Liver (tissue), 9 donors: ENCODE data around the gene UBTD2. TPM values are rescaled to one million over a fixed set of nuclear protein-coding genes. Genes with fewer than 3 reads are reported as not detected.

Experiments
- DNase-seq: peaks from one replicate; pipeline ENCODE4 v3.0.0-alpha.2; 2017; ENCODE audit warnings: low spot score
- H3K27ac ChIP-seq, 2 donors: one replicate each; pipeline ENCODE4 v1.7.0; 2013; ENCODE audit warnings: inconsistent platforms in 2 of 2, low read length in 2 of 2, control low read depth in 1 of 2, low read depth in 1 of 2, mild to moderate bottlenecking in 1 of 2
- H3K27me3 ChIP-seq, 4 donors: one replicate each; pipeline versions ENCODE4 v1.6.1 to v1.7.0; 2013; ENCODE audit warnings: low read length in 3 of 4, inconsistent platforms in 1 of 4, mild to moderate bottlenecking in 1 of 4, moderate library complexity in 1 of 4; ENCODE audit not compliant: control insufficient read depth in 4 of 4, insufficient read depth in 4 of 4
- H3K36me3 ChIP-seq, 4 donors: one replicate each; pipeline versions ENCODE4 v1.6.1 to v1.7.0; 2013; ENCODE audit warnings: low read length in 3 of 4, mild to moderate bottlenecking in 3 of 4, low read depth in 1 of 4, moderate library complexity in 1 of 4; ENCODE audit not compliant: control insufficient read depth in 4 of 4, insufficient read depth in 3 of 4
- H3K4me1 ChIP-seq, 4 donors: one replicate each; pipeline versions ENCODE4 v1.6.1 to v1.7.0; 2013; ENCODE audit warnings: low read length in 3 of 4, mild to moderate bottlenecking in 3 of 4, moderate library complexity in 1 of 4; ENCODE audit not compliant: control insufficient read depth in 4 of 4, insufficient read depth in 4 of 4
- H3K4me3 ChIP-seq, 3 donors: one replicate each; pipeline versions ENCODE4 v1.6.1 to v1.7.0; 2013; ENCODE audit warnings: low read length in 3 of 3, control low read depth in 1 of 3, low read depth in 1 of 3, mild to moderate bottlenecking in 1 of 3
- H3K9ac ChIP-seq, 2 donors: one replicate each; pipeline ENCODE4 v1.7.0; 2013; ENCODE audit warnings: low read length in 2 of 2, mild to moderate bottlenecking in 2 of 2, moderate library complexity in 2 of 2, control low read depth in 1 of 2, low read depth in 1 of 2
- H3K9me3 ChIP-seq, 4 donors: one replicate each; pipeline versions ENCODE4 v1.6.1 to v1.7.0; 2013; ENCODE audit warnings: low read length in 3 of 4; ENCODE audit not compliant: control insufficient read depth in 4 of 4
- FOXA1 ChIP-seq: IDR thresholded peaks from 2 replicates; pipeline ENCODE4 v1.6.1; 2016; ENCODE audit warnings: antibody characterized with exemption
- HNF4A ChIP-seq, 2 donors: conservative IDR thresholded peaks; 2 replicates each; pipeline ENCODE4 v1.6.1; 2016; ENCODE audit warnings: antibody characterized with exemption in 2 of 2, mild to moderate bottlenecking in 2 of 2
- JUND ChIP-seq, 2 donors: IDR thresholded peaks; 2 replicates each; pipeline ENCODE4 v1.6.1; 2016; ENCODE audit warnings: antibody characterized with exemption in 2 of 2
- RAD21 ChIP-seq, 2 donors: IDR thresholded peaks; 2 replicates each; pipeline ENCODE4 v1.6.1; 2016; ENCODE audit warnings: antibody characterized with exemption in 2 of 2, mild to moderate bottlenecking in 2 of 2
- RXRA ChIP-seq, 2 donors: IDR thresholded peaks; 2 replicates each; pipeline ENCODE4 v1.6.1; 2017 to 2018; ENCODE audit warnings: antibody characterized with exemption in 2 of 2, mild to moderate bottlenecking in 1 of 2
- TAF1 ChIP-seq: conservative IDR thresholded peaks from 2 replicates; pipeline ENCODE4 v1.6.1; 2016; ENCODE audit warnings: antibody characterized with exemption, mild to moderate bottlenecking
- YY1 ChIP-seq: IDR thresholded peaks from 2 replicates; pipeline ENCODE4 v1.6.1; 2016; ENCODE audit warnings: antibody characterized with exemption, mild to moderate bottlenecking
- WGBS: extraction: QIAGEN DNeasy Blood & Tissue Kit; methylation state at CpG from one replicate; pipeline ENCODE4 v1.1.7; 2013; 5-methylcytosine and 5-hydroxymethylcytosine counted together
- polyA plus RNA-seq, 2 donors: library from polyadenylated mRNA; stranded (reverse) in 1 of 2; unstranded in 1 of 2; fragments of 200-250 nt in 1 of 2; fragments of >200 nt in 1 of 2; fragmentation: Nextera tagmentation in 1 of 2; extraction: Ambion mirVana in 1 of 2; gene quantifications; one replicate each; pipeline versions ENCODE4 v1.2.1 to v1.2.3, GENCODE V29; 2013 to 2015
- total RNA-seq, 2 donors: library from RNA; depleted of rRNA; stranded (reverse); fragments of >200 nt; gene quantifications; one replicate each; pipeline ENCODE4 v1.2.3, GENCODE V29; 2014
- TF ChIP-seq, protein P1 (sequence below): IDR thresholded peaks from 2 replicates; pipeline ENCODE4 v1.6.1; 2016; ENCODE audit warnings: antibody characterized with exemption
- TF ChIP-seq, protein P2 (sequence below): IDR thresholded peaks from 2 replicates; pipeline ENCODE4 v1.6.1; 2016; ENCODE audit warnings: antibody characterized with exemption
- TF ChIP-seq, protein P3 (sequence below): IDR thresholded peaks from 2 replicates; pipeline ENCODE4 v1.6.1; 2016; ENCODE audit warnings: antibody characterized with exemption, mild to moderate bottlenecking
- donor health status: healthy.
- donor health status: healthy.
- donor health status: healthy.
- donor health status: healthy.
- donor health status: healthy.

The UBTD2 gene
- total and polyA plus RNA-seq, 4 donors: 4.4 to 8.3 (median 6.6) TPM

DNA sequence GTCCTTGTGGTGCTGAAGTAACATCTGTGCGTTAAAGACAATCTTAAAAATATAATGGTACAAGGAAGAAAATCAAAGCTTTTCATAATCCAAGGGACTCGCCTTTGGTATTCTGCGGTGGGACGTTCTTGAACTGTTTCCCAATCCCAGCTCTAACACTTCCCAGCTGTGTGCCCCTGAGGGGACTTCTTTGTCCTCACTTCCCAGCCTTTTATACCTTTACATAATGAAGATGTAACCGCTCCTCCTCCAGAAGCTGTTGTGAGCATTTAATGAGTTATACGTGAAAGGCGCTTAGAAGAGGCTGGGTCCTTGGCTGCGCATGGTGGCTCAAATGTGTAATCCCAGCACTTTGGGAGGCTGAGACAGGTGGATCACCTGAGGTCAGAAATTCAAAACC lies 112.4 kb downstream of the UBTD2 start:
- H3K27ac ChIP-seq: no peak overlapping the region
- no peak overlapping the region for H3K4me3 ChIP-seq
- TF ChIP-seq FOXA1 (no peak), JUND (IDR thresholded peaks at IDR 0.05) (no peak), RXRA (IDR thresholded peaks at IDR 0.05) (no peak), HNF4A (conservative IDR thresholded peaks at IDR 0.05) (no peak)
- TF ChIP-seq, protein P1, sequence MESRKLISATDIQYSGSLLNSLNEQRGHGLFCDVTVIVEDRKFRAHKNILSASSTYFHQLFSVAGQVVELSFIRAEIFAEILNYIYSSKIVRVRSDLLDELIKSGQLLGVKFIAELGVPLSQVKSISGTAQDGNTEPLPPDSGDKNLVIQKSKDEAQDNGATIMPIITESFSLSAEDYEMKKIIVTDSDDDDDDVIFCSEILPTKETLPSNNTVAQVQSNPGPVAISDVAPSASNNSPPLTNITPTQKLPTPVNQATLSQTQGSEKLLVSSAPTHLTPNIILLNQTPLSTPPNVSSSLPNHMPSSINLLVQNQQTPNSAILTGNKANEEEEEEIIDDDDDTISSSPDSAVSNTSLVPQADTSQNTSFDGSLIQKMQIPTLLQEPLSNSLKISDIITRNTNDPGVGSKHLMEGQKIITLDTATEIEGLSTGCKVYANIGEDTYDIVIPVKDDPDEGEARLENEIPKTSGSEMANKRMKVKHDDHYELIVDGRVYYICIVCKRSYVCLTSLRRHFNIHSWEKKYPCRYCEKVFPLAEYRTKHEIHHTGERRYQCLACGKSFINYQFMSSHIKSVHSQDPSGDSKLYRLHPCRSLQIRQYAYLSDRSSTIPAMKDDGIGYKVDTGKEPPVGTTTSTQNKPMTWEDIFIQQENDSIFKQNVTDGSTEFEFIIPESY: no peak
- TF ChIP-seq, protein P2, sequence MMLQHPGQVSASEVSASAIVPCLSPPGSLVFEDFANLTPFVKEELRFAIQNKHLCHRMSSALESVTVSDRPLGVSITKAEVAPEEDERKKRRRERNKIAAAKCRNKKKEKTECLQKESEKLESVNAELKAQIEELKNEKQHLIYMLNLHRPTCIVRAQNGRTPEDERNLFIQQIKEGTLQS: no peak
- TF ChIP-seq, protein P3, sequence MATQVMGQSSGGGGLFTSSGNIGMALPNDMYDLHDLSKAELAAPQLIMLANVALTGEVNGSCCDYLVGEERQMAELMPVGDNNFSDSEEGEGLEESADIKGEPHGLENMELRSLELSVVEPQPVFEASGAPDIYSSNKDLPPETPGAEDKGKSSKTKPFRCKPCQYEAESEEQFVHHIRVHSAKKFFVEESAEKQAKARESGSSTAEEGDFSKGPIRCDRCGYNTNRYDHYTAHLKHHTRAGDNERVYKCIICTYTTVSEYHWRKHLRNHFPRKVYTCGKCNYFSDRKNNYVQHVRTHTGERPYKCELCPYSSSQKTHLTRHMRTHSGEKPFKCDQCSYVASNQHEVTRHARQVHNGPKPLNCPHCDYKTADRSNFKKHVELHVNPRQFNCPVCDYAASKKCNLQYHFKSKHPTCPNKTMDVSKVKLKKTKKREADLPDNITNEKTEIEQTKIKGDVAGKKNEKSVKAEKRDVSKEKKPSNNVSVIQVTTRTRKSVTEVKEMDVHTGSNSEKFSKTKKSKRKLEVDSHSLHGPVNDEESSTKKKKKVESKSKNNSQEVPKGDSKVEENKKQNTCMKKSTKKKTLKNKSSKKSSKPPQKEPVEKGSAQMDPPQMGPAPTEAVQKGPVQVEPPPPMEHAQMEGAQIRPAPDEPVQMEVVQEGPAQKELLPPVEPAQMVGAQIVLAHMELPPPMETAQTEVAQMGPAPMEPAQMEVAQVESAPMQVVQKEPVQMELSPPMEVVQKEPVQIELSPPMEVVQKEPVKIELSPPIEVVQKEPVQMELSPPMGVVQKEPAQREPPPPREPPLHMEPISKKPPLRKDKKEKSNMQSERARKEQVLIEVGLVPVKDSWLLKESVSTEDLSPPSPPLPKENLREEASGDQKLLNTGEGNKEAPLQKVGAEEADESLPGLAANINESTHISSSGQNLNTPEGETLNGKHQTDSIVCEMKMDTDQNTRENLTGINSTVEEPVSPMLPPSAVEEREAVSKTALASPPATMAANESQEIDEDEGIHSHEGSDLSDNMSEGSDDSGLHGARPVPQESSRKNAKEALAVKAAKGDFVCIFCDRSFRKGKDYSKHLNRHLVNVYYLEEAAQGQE: no peak
- no peaks in the 10 kb centered on the region for H3K27me3 ChIP-seq
- DNase-seq: no peak
- H3K9me3 ChIP-seq: no peaks in the 10 kb centered on the region
- H3K4me1 ChIP-seq: peaks cover 0 to 5% (median 2%) of the 10 kb centered on the region in 4 donors
- no peak overlapping the region for H3K9ac ChIP-seq
- WGBS: 91% methylated on average over 8 of the region's 8 CpGs
- H3K36me3 ChIP-seq: no peaks in the 10 kb centered on the region

DNA sequence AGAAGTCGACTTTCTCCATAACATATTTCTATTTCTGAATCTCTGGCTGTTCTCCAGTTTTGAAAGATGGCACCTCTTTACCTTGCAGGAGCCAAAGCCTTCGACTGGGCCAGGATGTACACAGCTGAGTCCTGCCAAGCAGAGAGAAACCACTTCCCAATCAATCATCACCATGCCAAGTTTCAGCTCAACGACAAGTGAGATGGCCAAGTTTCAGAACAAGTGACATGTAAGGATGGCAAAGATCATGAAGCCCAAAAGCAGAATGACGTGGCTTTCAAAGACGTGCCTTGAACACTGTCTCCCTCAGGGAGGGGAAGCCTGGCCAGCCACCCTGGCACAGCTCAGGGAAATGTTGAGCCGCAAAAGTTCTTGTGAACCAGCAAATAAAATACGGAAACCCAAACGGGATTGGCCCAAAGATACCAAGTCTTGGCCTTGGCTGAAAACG lies 113.3 kb downstream of the UBTD2 start:
- Histone ChIP-seq H3K36me3 (no peaks in the 10 kb centered on the region), H3K9ac (no peak overlapping the region), H3K4me3 (no peak overlapping the region), H3K27me3 (no peaks in the 10 kb centered on the region), H3K4me1 (peaks cover 0 to 5% (median 2%) of the 10 kb centered on the region in 4 donors), H3K27ac (no peak overlapping the region), H3K9me3 (no peaks in the 10 kb centered on the region)
- 58% methylated on average over 9 of the region's 9 CpGs for WGBS
- TF ChIP-seq FOXA1 (no peak), RAD21 (IDR thresholded peaks at IDR 0.05) (no peak), YY1 (no peak), TAF1 (no peak)
- TF ChIP-seq, protein P3: no peak
- TF ChIP-seq, protein P2: no peak
- no peak for DNase-seq
